A673 (cell line): ENCODE results near the gene KIF5C. TPM values are rescaled to one million over a fixed set of nuclear protein-coding genes. Genes with fewer than 3 reads are reported as not detected.

ENCODE experiments used
- BruUV-seq: library from RNA; stranded (reverse); fragments of 400-500 nt; replicated peaks from 2 replicates; lab custom pipeline; 2021; lab: Mats Ljungman, UMichigan
- CTCF ChIA-PET: fragments of 300-600 bp; sonication (Branson Sonifier 250); formaldehyde crosslinking; loops from one replicate; lab custom pipeline; 2022; ENCODE audit warnings: antibody characterized with exemption; lab: Charles Lee
- POLR2A ChIA-PET: fragments of 300-600 bp; sonication (Branson Sonifier 250); formaldehyde crosslinking; loops from one replicate; lab custom pipeline; 2022; ENCODE audit warnings: antibody characterized with exemption; ENCODE audit not compliant: low non-redundant PET; lab: Charles Lee
- DNase-seq: peaks from one replicate; pipeline ENCODE4 v3.0.0-alpha.2; 2015; ENCODE audit warnings: low spot score
- H3K27ac ChIP-seq: fragments of 200-600 bp; sonication (generic); 2 replicates; pipeline ENCODE4 v1.5.1; 2016; ENCODE audit warnings: mixed run types, low read depth, mild to moderate bottlenecking, mixed read lengths, antibody characterized with exemption, low read length; ENCODE audit not compliant: poor library complexity, severe bottlenecking
- H3K27me3 ChIP-seq: fragments of 200-600 bp; sonication (generic); replicated peaks from 2 replicates; pipeline ENCODE4 v1.6.1; 2017; ENCODE audit warnings: mixed run types, low read depth, mild to moderate bottlenecking, mixed read lengths, antibody characterized with exemption, low read length; ENCODE audit not compliant: insufficient read depth, poor library complexity
- H3K36me3 ChIP-seq: fragments of 200-600 bp; sonication (generic); 2 replicates; pipeline ENCODE4 v1.6.1; 2016; ENCODE audit warnings: mixed run types, mild to moderate bottlenecking, mixed read lengths, antibody characterized with exemption, low read length; ENCODE audit not compliant: insufficient read depth, poor library complexity, severe bottlenecking
- H3K4me1 ChIP-seq: fragments of 200-600 bp; sonication (generic); 2 replicates; pipeline ENCODE4 v1.6.1; 2017; ENCODE audit warnings: mixed run types, mild to moderate bottlenecking, mixed read lengths, antibody characterized with exemption, low read length; ENCODE audit not compliant: insufficient read depth, poor library complexity, severe bottlenecking
- H3K4me3 ChIP-seq: fragments of 200-600 bp; sonication (generic); 2 replicates; pipeline ENCODE4 v1.5.1; 2016; ENCODE audit warnings: low read depth, mixed run types, mild to moderate bottlenecking, mixed read lengths, low read length; ENCODE audit not compliant: poor library complexity, severe bottlenecking
- H3K9me3 ChIP-seq: fragments of 200-600 bp; sonication (generic); 2 replicates; pipeline ENCODE4 v1.6.1; 2016; ENCODE audit warnings: mixed run types, low read depth, mild to moderate bottlenecking, mixed read lengths, antibody characterized with exemption, low read length; ENCODE audit not compliant: poor library complexity, severe bottlenecking
- CTCF ChIP-seq: fragments of 300-800, 200-600 bp; sonication (generic); conservative IDR thresholded peaks from 2 replicates; pipeline ENCODE4 v1.5.1; 2017; ENCODE audit warnings: low read depth, mild to moderate bottlenecking, antibody characterized with exemption, low read length, moderate library complexity, mixed read lengths
- EZH2 ChIP-seq: fragments of 200-600 bp; sonication (generic); IDR thresholded peaks from 2 replicates; pipeline ENCODE4 v1.6.1; 2017; ENCODE audit warnings: borderline replicate concordance, low read depth, mild to moderate bottlenecking, mixed read lengths, antibody characterized with exemption, low read length; ENCODE audit not compliant: poor library complexity, severe bottlenecking
- intact Hi-C: fragments of 100-400 bp; cut with micrococcal nuclease; formaldehyde crosslinking; loops from one replicate; pipeline ENCODE4 v1.10.0; 2022; ENCODE audit not compliant: unreplicated experiment
- total RNA-seq: library from RNA; stranded (reverse); gene quantifications from 2 replicates; pipeline ENCODE4 v1.2.3, GENCODE V29; 2021

The KIF5C gene
- total RNA-seq, 1 experiment from 2014 or later, result 0.58 TPM

GRCh38 chr2:148981324-148981723 lies 106.3 kb downstream of the KIF5C start:
- CTCF ChIA-PET, result no interaction called here
- intact Hi-C loops, result loop anchor here (10.0 kb wide), 1 partner anchor 467 kb away; no protein-coding TSS in a partner anchor
- no peaks in the 10 kb centered on the region for H3K27me3 ChIP-seq
- TF ChIP-seq EZH2 (no peak), CTCF (no peak)
- H3K36me3 ChIP-seq, result no peaks in the 10 kb centered on the region
- no peaks in the 10 kb centered on the region for H3K4me1 ChIP-seq
- no peak overlapping the region for H3K4me3 ChIP-seq
- BruUV-seq, result no TSS peak
- peak; percentile 45 for DNase-seq
- no peak overlapping the region for H3K27ac ChIP-seq
- POLR2A ChIA-PET, result no interaction called here
- no peaks in the 10 kb centered on the region for H3K9me3 ChIP-seq

- POLR2A ChIA-PET, result no interaction called here
- TF ChIP-seq CTCF, result no peak
- TF ChIP-seq EZH2, result no peak
- no peak overlapping the region for H3K4me3 ChIP-seq
- no peaks in the 10 kb centered on the region for H3K27me3 ChIP-seq
- no peak for DNase-seq
- no peaks in the 10 kb centered on the region for H3K9me3 ChIP-seq
- CTCF ChIA-PET, result no interaction called here
- intact Hi-C loops, result loop anchor here (10.0 kb wide), 1 partner anchor 467 kb away; no protein-coding TSS in a partner anchor
- H3K27ac ChIP-seq, result no peak overlapping the region
- H3K36me3 ChIP-seq, result no peaks in the 10 kb centered on the region
- H3K4me1 ChIP-seq, result no peaks in the 10 kb centered on the region
- BruUV-seq, result no TSS peak
These were observed 106.8 kb downstream of the KIF5C start for GRCh38 chr2:148981781-148982180.

GRCh38 chr2:148982282-148982681 lies 107.3 kb downstream of the KIF5C start:
- no peak for DNase-seq
- Histone ChIP-seq H3K27me3 (no peaks in the 10 kb centered on the region), H3K27ac (no peak overlapping the region), H3K36me3 (no peaks in the 10 kb centered on the region), H3K9me3 (no peaks in the 10 kb centered on the region), H3K4me1 (no peaks in the 10 kb centered on the region), H3K4me3 (no peak overlapping the region)
- ChIA-PET CTCF (no interaction called here), POLR2A (no interaction called here)
- BruUV-seq, result no TSS peak
- intact Hi-C loops, result loop anchor here (10.0 kb wide), 1 partner anchor 467 kb away; no protein-coding TSS in a partner anchor
- TF ChIP-seq CTCF, result no peak
- no peak for TF ChIP-seq EZH2
